Spleen (tissue), 7 donors: ENCODE results near the gene PPP1R3G.

ENCODE experiments used
- CTCF ChIP-seq, 11 experiments: fragments of 200-600 bp in 7 of 11; fragments of 450-650 bp in 4 of 11; sonication (generic) in 4 of 11; IDR thresholded peaks in 8 of 11; conservative IDR thresholded peaks in 3 of 11; 1 replicate in 7 of 11; 2 replicates in 4 of 11; pipeline versions ENCODE4 v1.4.0 to v1.8.0; 2016 to 2021; ENCODE audit warnings: antibody characterized with exemption in 11 of 11, inconsistent platforms in 4 of 11, mild to moderate bottlenecking in 1 of 11
- POLR2A ChIP-seq, 3 donors: fragments of 450-650 bp; IDR thresholded peaks; one replicate each; pipeline ENCODE4 v1.5.1; 2017; ENCODE audit warnings: antibody characterized with exemption in 3 of 3, mild to moderate bottlenecking in 1 of 3
- donor health status: DM: no; HTN: no; CAD: no; lungs with moderate emphysema.
- donor health status: DM: no; HTN: no; CAD: no.
- donor health status: DM: no; HTN: no; CAD: no.

DNA sequence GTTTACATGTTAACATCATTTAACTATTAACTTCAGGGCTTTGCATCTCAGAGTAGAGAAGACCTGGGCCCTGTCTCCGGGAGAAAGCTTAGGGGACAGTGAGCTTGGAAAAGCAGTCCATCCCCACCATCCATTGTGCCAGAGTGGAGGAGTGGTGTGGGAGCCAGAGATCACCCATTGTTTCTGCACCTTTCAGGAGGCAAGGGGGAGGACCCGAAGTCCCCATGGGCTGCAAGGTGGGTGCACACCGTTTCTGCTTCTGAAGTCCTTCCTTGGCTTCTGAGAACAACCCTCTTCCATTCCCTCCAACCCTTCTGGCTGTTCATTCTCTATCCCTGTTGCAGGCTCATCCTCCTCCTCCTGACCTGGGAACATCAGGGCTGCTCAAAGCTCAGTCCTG, 4.0 kb upstream of the PPP1R3G start:
- no peak for TF ChIP-seq CTCF (IDR thresholded peaks at IDR 0.05 in 8 of 11, conservative IDR thresholded peaks at IDR 0.05 in 3 of 11)
- TF ChIP-seq POLR2A (IDR thresholded peaks at IDR 0.05): no peak
